Lung (tissue), 16 donors: ENCODE results near the gene CENPH. TPM values are rescaled to one million over a fixed set of nuclear protein-coding genes. Genes with fewer than 3 reads are reported as not detected.
A peak's percentile ranks its signal among the peaks of the same experiment; 100 is the strongest.
"Not testable (repeated sequence)": the region's sequence is repeated elsewhere in the genome, so short reads cannot be mapped to it uniquely, and the experiment has no call there.

ENCODE experiments used
- ATAC-seq: fragments of 200-7000 bp; cut with Tn5 transposase; one replicate; pipeline ENCODE4 v1.9.1; 2020; ENCODE audit warnings: moderate number of reproducible peaks; ENCODE audit not compliant: insufficient read depth, low FRiP score
- DNase-seq, 3 donors: peaks; one replicate each; pipeline ENCODE4 v3.0.0-alpha.2; 2013 to 2017
- H3K27ac ChIP-seq, 2 donors: one replicate each; pipeline ENCODE4 v1.5.1; 2013; ENCODE audit warnings: mild to moderate bottlenecking in 2 of 2, moderate library complexity in 2 of 2, control low read depth in 1 of 2, inconsistent platforms in 1 of 2, low read depth in 1 of 2, low read length in 1 of 2
- H3K27me3 ChIP-seq, 3 donors: one replicate each; pipeline ENCODE4 v1.5.1; 2013; ENCODE audit warnings: low read length in 2 of 3; ENCODE audit not compliant: control insufficient read depth in 3 of 3, insufficient read depth in 3 of 3
- H3K36me3 ChIP-seq, 4 donors: one replicate each; pipeline ENCODE4 v1.5.1; 2013; ENCODE audit warnings: low read length in 4 of 4, mild to moderate bottlenecking in 1 of 4, moderate library complexity in 1 of 4; ENCODE audit not compliant: control insufficient read depth in 4 of 4, insufficient read depth in 4 of 4
- H3K4me1 ChIP-seq, 5 donors: one replicate each; pipeline ENCODE4 v1.5.1; 2013; ENCODE audit warnings: low read length in 5 of 5, mild to moderate bottlenecking in 2 of 5, moderate library complexity in 1 of 5; ENCODE audit not compliant: control insufficient read depth in 5 of 5, insufficient read depth in 5 of 5
- H3K4me3 ChIP-seq: one replicate; pipeline ENCODE4 v1.5.1; 2013; ENCODE audit warnings: mild to moderate bottlenecking, control low read depth, moderate library complexity
- H3K9ac ChIP-seq, 2 donors: one replicate each; pipeline ENCODE4 v1.5.1; 2013; ENCODE audit warnings: low read length in 2 of 2, control low read depth in 1 of 2; ENCODE audit not compliant: insufficient read depth in 1 of 2
- H3K9me3 ChIP-seq, 4 donors: one replicate each; pipeline ENCODE4 v1.5.1; 2013; ENCODE audit warnings: low read length in 3 of 4, mild to moderate bottlenecking in 1 of 4, moderate library complexity in 1 of 4; ENCODE audit not compliant: control insufficient read depth in 4 of 4, insufficient read depth in 3 of 4
- WGBS, 2 donors: extraction: QIAGEN DNeasy Blood & Tissue Kit; methylation state at CpG; one replicate each; pipeline ENCODE4 v1.1.7; 2013; 5-methylcytosine and 5-hydroxymethylcytosine counted together
- long read RNA-seq, 5 donors: transcript quantifications; one replicate each; lab custom pipeline, GENCODE V29; 2026
- polyA plus RNA-seq, 2 donors: library from polyadenylated mRNA; stranded (reverse); fragments of 200-250 nt; gene quantifications; one replicate each; pipeline ENCODE4 v1.2.1, GENCODE V29; 2013
- total RNA-seq, 2 donors: library from RNA; depleted of rRNA in 1 of 2; stranded (reverse); fragments of >200 nt in 1 of 2; gene quantifications; one replicate each; pipeline ENCODE4 v1.2.1, GENCODE V29; 2014 to 2021
- TF ChIP-seq, protein P1 (sequence below): IDR thresholded peaks from 2 replicates; pipeline ENCODE4 v1.5.1; 2012; ENCODE audit warnings: mild to moderate bottlenecking; ENCODE audit errors: control extremely low read depth, extremely low read depth
- donor health status: control.
- donor health status: control.
- donor health status: Bipolar disorder and iron deficiency.
- donor health status: healthy.
- donor health status: DM: yes; HTN: yes; CAD: no.

CENPH gene
- total RNA-seq (1 to 10 TPM; 4.2 to 5.8 TPM), polyA plus RNA-seq (1 to 10 TPM; 3.3 to 4.9 TPM)
- long read RNA-seq, donor 1, transcript CENPH-201 (9 exons, 1,389 nt): major isoform, 9 of 11 reads
- long read RNA-seq, donor 1, partial matches to known transcripts: 0 of 11 reads
- long read RNA-seq, donor 1, other reads (novel, unspliced or antisense): 0 of 11 reads
- long read RNA-seq, donor 2, partial matches to known transcripts: 0 of 2 reads
- long read RNA-seq, donor 2, other reads (novel, unspliced or antisense): 0 of 2 reads
- long read RNA-seq, donor 3, partial matches to known transcripts: 0 of 2 reads
- long read RNA-seq, donor 3, other reads (novel, unspliced or antisense): 0 of 2 reads
- long read RNA-seq, donor 4, transcript CENPH-201 (9 exons, 1,389 nt): major isoform, 6 of 6 reads
- long read RNA-seq, donor 4, partial matches to known transcripts: 0 of 6 reads
- long read RNA-seq, donor 4, other reads (novel, unspliced or antisense): 0 of 6 reads
- long read RNA-seq, donor 5, transcript CENPH-201 (9 exons, 1,389 nt): major isoform, 11 of 11 reads
- long read RNA-seq, donor 5, partial matches to known transcripts: 0 of 11 reads
- long read RNA-seq, donor 5, other reads (novel, unspliced or antisense): 0 of 11 reads

GRCh38 chr5:69189162-69190086 is at the start of gene CENPH:
CENPH (plus strand) TSS chr5:69189583; CDS start chr5:69189635, 52 bp downstream.
- Histone ChIP-seq H3K27ac (peak within 1 kb of the TSS; percentile 21 to 96), H3K36me3 (no peaks in the 10 kb centered on the region), H3K9ac (peak within 1 kb of the TSS; percentile 96), H3K4me3 (peak within 1 kb of the TSS; percentile 92), H3K4me1 (peaks cover 0 to 11% (median 0%) of the 10 kb centered on the region in 5 donors), H3K27me3 (no peaks in the 10 kb centered on the region), H3K9me3 (no peaks in the 10 kb centered on the region)
- ATAC-seq (peak; percentile 98), DNase-seq (peak; percentile 96 to 98 (median 96))
- 0% methylated on average over 54 to 55 of the region's 55 CpGs for WGBS, 2 donors
- TF ChIP-seq, protein P1, sequence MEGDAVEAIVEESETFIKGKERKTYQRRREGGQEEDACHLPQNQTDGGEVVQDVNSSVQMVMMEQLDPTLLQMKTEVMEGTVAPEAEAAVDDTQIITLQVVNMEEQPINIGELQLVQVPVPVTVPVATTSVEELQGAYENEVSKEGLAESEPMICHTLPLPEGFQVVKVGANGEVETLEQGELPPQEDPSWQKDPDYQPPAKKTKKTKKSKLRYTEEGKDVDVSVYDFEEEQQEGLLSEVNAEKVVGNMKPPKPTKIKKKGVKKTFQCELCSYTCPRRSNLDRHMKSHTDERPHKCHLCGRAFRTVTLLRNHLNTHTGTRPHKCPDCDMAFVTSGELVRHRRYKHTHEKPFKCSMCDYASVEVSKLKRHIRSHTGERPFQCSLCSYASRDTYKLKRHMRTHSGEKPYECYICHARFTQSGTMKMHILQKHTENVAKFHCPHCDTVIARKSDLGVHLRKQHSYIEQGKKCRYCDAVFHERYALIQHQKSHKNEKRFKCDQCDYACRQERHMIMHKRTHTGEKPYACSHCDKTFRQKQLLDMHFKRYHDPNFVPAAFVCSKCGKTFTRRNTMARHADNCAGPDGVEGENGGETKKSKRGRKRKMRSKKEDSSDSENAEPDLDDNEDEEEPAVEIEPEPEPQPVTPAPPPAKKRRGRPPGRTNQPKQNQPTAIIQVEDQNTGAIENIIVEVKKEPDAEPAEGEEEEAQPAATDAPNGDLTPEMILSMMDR: no peak

DNA sequence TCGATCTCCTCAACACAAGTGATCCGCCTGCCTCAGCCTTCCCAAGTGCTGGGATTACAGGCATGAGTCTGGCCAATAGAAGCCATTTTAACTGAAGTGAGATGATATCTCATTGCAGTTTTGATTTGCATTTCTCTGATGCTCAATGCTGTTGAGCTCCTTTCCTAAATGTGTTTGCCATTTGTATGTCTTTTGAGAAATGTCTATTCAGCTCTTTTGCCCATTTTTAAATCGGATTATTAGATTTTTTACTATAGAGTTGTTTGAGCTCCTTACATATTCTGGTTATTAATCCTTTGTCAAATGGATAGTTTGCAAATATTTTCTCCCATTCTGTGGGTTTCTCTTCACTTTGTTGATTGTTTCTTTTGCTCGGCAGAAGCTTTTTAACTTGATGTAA is 49.1 kb upstream of the CENPH start:
- H3K9ac ChIP-seq, H3K9me3 ChIP-seq, DNase-seq, H3K27ac ChIP-seq, H3K4me1 ChIP-seq, ATAC-seq, H3K36me3 ChIP-seq, H3K4me3 ChIP-seq, H3K27me3 ChIP-seq: not testable (repeated sequence)
- 96 to 97% methylated on average over 4 of the region's 4 CpGs for WGBS, 2 donors

GRCh38 chr5:69140827-69141226 is 48.6 kb upstream of the CENPH start:
- H3K4me1 ChIP-seq: no peaks in the 10 kb centered on the region
- no peak overlapping the region for H3K4me3 ChIP-seq
- H3K9ac ChIP-seq: no peak overlapping the region
- TF ChIP-seq, protein P1: no peak
- WGBS, 2 donors: 87 to 93% methylated on average over 1 of the region's 1 CpG
- no peak overlapping the region for H3K27ac ChIP-seq
- DNase-seq (no peak), ATAC-seq (no peak)
- H3K27me3 ChIP-seq: no peaks in the 10 kb centered on the region
- no peaks in the 10 kb centered on the region for H3K9me3 ChIP-seq
- peaks cover 0 to 5% (median 0%) of the 10 kb centered on the region in 4 donors for H3K36me3 ChIP-seq

DNA sequence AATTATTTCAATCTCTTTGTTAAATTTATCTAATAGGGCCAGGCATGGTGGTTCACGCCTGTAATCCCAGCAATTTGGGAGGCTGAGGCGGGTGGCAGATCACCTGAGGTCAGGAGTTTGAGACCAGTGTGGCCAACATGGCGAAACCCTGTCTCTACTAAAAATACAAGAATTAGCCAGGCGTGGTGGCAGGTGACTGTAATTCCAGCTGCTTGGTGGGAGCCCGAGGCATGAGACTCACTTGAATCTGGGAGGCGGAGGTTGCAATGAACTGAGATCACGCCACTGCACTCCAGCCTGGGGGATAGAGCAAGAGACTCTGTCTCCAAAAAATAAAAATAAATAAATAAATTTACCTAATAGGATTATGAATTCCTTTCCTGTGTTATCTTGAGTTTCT is 40.8 kb upstream of the CENPH start:
- not testable (repeated sequence) for H3K27ac ChIP-seq, DNase-seq, H3K9me3 ChIP-seq, ATAC-seq, H3K4me1 ChIP-seq, H3K9ac ChIP-seq, H3K27me3 ChIP-seq, H3K36me3 ChIP-seq, H3K4me3 ChIP-seq
- WGBS, 2 donors: 95 to 96% methylated on average over 7 of the region's 7 CpGs
